ENCODE measurements around the gene SEMA3C. TPM values are rescaled to one million over a fixed set of nuclear protein-coding genes. Genes with fewer than 3 reads are reported as not detected.

The SEMA3C gene
- total and polyA plus RNA-seq, 4 experiments from 2014 or later = 0.47 to 0.50 TPM; not detected in 2

DNA sequence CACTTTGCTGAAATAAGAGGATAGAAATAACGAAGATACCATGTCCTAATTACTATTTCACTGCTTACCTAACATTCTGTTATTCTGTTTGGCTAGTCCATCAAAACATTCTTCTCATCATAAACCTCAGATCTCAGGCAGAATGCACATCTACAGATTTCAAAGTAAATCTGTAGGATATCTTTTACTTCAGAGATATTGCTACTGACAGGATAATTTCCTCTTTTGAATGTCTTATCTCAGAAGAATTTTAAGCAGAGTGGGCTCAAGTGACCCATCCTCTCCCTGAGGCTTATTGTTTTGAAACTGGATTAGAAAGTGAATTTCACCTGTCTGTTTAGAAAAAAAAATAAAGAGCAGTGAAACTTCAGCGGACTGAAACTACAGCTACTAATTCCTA, 83.6 kb downstream of the SEMA3C start:
- CTCF ChIA-PET (ENCODE audit: partially characterized antibody) = no interaction called here
- POLR2A ChIA-PET (ENCODE audit: partially characterized antibody) = no interaction called here
- H3K27ac Mint-ChIP-seq = no peak overlapping the region

GRCh38 chr7:80833289-80834268, 85.3 kb downstream of the SEMA3C start:
- intact Hi-C loops (cut with micrococcal nuclease) = no loop called here
- H3K4me1 ChIP-seq (ENCODE audit: insufficient read depth, low read length) = no peaks in the 10 kb centered on the region
- no peaks in the 10 kb centered on the region for H3K27me3 Mint-ChIP-seq
- H3K27ac Mint-ChIP-seq = no peak overlapping the region
- ChIA-PET CTCF (ENCODE audit: partially characterized antibody) (no interaction called here), POLR2A (ENCODE audit: partially characterized antibody) (no interaction called here)
- H3K36me3 ChIP-seq (ENCODE audit: insufficient read depth, low read length) = no peaks in the 10 kb centered on the region
- no peak for DNase-seq
- no peak overlapping the region for H3K4me3 Mint-ChIP-seq
- H3K36me3 Mint-ChIP-seq = no peaks in the 10 kb centered on the region
- H3K9me3 Mint-ChIP-seq = peaks cover 0 to 30% (median 6%) of the 10 kb centered on the region in 8 donors
- H3K27ac ChIP-seq (ENCODE audit: low read depth, low read length) = no peak overlapping the region
- no peak overlapping the region for H3K4me3 ChIP-seq (ENCODE audit: low read length in 2 of 2)
- H3K9me3 ChIP-seq (ENCODE audit: control insufficient read depth in 1 of 2, low read length in 2 of 2) = peaks cover 0 to 3% of the 10 kb centered on the region in 2 donors
- H3K4me1 Mint-ChIP-seq = no peaks in the 10 kb centered on the region
- H3K27me3 ChIP-seq (ENCODE audit: insufficient read depth, low read length) = no peaks in the 10 kb centered on the region

More for the DNA sequence above, 83.6 kb downstream of the SEMA3C start:
- Histone ChIP-seq H3K36me3 (ENCODE audit: insufficient read depth, low read length) (no peaks in the 10 kb centered on the region), H3K27ac (ENCODE audit: low read depth, low read length) (no peak overlapping the region), H3K27me3 (ENCODE audit: insufficient read depth, low read length) (no peaks in the 10 kb centered on the region), H3K9me3 (ENCODE audit: control insufficient read depth in 1 of 2, low read length in 2 of 2) (no peaks in the 10 kb centered on the region), H3K4me3 (ENCODE audit: low read length in 2 of 2) (no peak overlapping the region), H3K4me1 (ENCODE audit: insufficient read depth, low read length) (no peaks in the 10 kb centered on the region)
- Mint-ChIP-seq H3K4me3 (no peak overlapping the region), H3K27me3 (no peaks in the 10 kb centered on the region), H3K36me3 (no peaks in the 10 kb centered on the region), H3K9me3 (peaks cover 0 to 37% (median 6%) of the 10 kb centered on the region in 8 donors), H3K4me1 (no peaks in the 10 kb centered on the region)
- no peak for DNase-seq
- intact Hi-C loops (cut with micrococcal nuclease) = no loop called here

DNA sequence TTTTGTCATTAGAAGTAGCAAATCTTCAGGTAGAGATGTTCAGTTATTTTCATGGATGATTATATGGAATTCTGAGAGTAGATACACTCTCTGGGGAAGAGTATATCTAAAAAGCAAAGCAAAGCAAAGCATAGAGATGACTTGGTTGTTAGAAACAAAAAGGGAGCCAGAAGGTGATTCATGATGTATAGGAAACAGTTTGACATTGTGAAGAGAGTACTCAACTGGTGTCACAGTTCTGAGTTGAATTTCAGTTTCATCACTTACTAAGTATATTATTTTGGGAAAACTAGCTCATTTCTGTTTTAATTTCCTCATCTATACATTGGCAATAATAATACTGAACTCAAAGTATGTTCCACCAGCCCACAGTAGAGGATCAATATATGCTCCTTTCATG, 86.8 kb downstream of the SEMA3C start:
- H3K36me3 Mint-ChIP-seq = no peaks in the 10 kb centered on the region
- Histone ChIP-seq H3K36me3 (ENCODE audit: insufficient read depth, low read length) (no peaks in the 10 kb centered on the region), H3K27me3 (ENCODE audit: insufficient read depth, low read length) (no peaks in the 10 kb centered on the region), H3K27ac (ENCODE audit: low read depth, low read length) (no peak overlapping the region), H3K4me3 (ENCODE audit: low read length in 2 of 2) (no peak overlapping the region), H3K9me3 (ENCODE audit: control insufficient read depth in 1 of 2, low read length in 2 of 2) (peaks cover 0 to 3% of the 10 kb centered on the region in 2 donors), H3K4me1 (ENCODE audit: insufficient read depth, low read length) (no peaks in the 10 kb centered on the region)
- no peak overlapping the region for H3K4me3 Mint-ChIP-seq
- H3K4me1 Mint-ChIP-seq = no peaks in the 10 kb centered on the region
- H3K9me3 Mint-ChIP-seq = peaks cover 0 to 20% (median 3%) of the 10 kb centered on the region in 8 donors
- intact Hi-C loops (cut with micrococcal nuclease) = no loop called here
- POLR2A ChIA-PET (ENCODE audit: partially characterized antibody) = no interaction called here
- no peaks in the 10 kb centered on the region for H3K27me3 Mint-ChIP-seq
- no peak for DNase-seq
- H3K27ac Mint-ChIP-seq = no peak overlapping the region
- CTCF ChIA-PET (ENCODE audit: partially characterized antibody) = no interaction called here

- Histone ChIP-seq H3K27me3 (ENCODE audit: insufficient read depth, low read length) (no peaks in the 10 kb centered on the region), H3K27ac (ENCODE audit: low read depth, low read length) (no peak overlapping the region), H3K4me3 (ENCODE audit: low read length in 2 of 2) (no peak overlapping the region), H3K4me1 (ENCODE audit: insufficient read depth, low read length) (no peaks in the 10 kb centered on the region), H3K36me3 (ENCODE audit: insufficient read depth, low read length) (no peaks in the 10 kb centered on the region), H3K9me3 (ENCODE audit: control insufficient read depth in 1 of 2, low read length in 2 of 2) (peaks cover 0 to 3% of the 10 kb centered on the region in 2 donors)
- Mint-ChIP-seq H3K4me3 (no peak overlapping the region), H3K4me1 (no peaks in the 10 kb centered on the region), H3K27me3 (no peaks in the 10 kb centered on the region), H3K9me3 (peaks cover 0 to 10% (median 3%) of the 10 kb centered on the region in 8 donors), H3K27ac (no peak overlapping the region), H3K36me3 (no peaks in the 10 kb centered on the region)
- intact Hi-C loops (cut with micrococcal nuclease) = no loop called here
- POLR2A ChIA-PET (ENCODE audit: partially characterized antibody) = no interaction called here
- DNase-seq = no peak
- CTCF ChIA-PET (ENCODE audit: partially characterized antibody) = no interaction called here
These were observed 88.1 kb downstream of the SEMA3C start for GRCh38 chr7:80830584-80831285.

- no peak for DNase-seq
- H3K4me3 ChIP-seq (ENCODE audit: low read length in 2 of 2) = no peak overlapping the region
- H3K27ac Mint-ChIP-seq = no peak overlapping the region
- H3K4me1 ChIP-seq (ENCODE audit: insufficient read depth, low read length) = no peaks in the 10 kb centered on the region
- H3K27me3 Mint-ChIP-seq = no peaks in the 10 kb centered on the region
- H3K27me3 ChIP-seq (ENCODE audit: insufficient read depth, low read length) = no peaks in the 10 kb centered on the region
- peaks cover 0 to 7% (median 3%) of the 10 kb centered on the region in 8 donors for H3K9me3 Mint-ChIP-seq
- ChIA-PET CTCF (ENCODE audit: partially characterized antibody) (no interaction called here), POLR2A (ENCODE audit: partially characterized antibody) (no interaction called here)
- intact Hi-C loops (cut with micrococcal nuclease) = no loop called here
- no peak overlapping the region for H3K4me3 Mint-ChIP-seq
- H3K27ac ChIP-seq (ENCODE audit: low read depth, low read length) = no peak overlapping the region
- no peaks in the 10 kb centered on the region for H3K36me3 Mint-ChIP-seq
- peaks cover 0 to 3% of the 10 kb centered on the region in 2 donors for H3K9me3 ChIP-seq (ENCODE audit: control insufficient read depth in 1 of 2, low read length in 2 of 2)
- no peaks in the 10 kb centered on the region for H3K4me1 Mint-ChIP-seq
- H3K36me3 ChIP-seq (ENCODE audit: insufficient read depth, low read length) = no peaks in the 10 kb centered on the region
These were observed 88.8 kb downstream of the SEMA3C start for GRCh38 chr7:80830010-80830409.

GRCh38 chr7:80829527-80829926, 89.3 kb downstream of the SEMA3C start:
- Mint-ChIP-seq H3K4me1 (no peaks in the 10 kb centered on the region), H3K9me3 (peaks cover 0 to 7% (median 3%) of the 10 kb centered on the region in 8 donors), H3K36me3 (no peaks in the 10 kb centered on the region), H3K27ac (no peak overlapping the region), H3K4me3 (no peak overlapping the region), H3K27me3 (no peaks in the 10 kb centered on the region)
- H3K4me1 ChIP-seq (ENCODE audit: insufficient read depth, low read length) = no peaks in the 10 kb centered on the region
- CTCF ChIA-PET (ENCODE audit: partially characterized antibody) = no interaction called here
- no peak for DNase-seq
- H3K27me3 ChIP-seq (ENCODE audit: insufficient read depth, low read length) = no peaks in the 10 kb centered on the region
- no peak overlapping the region for H3K27ac ChIP-seq (ENCODE audit: low read depth, low read length)
- H3K9me3 ChIP-seq (ENCODE audit: control insufficient read depth in 1 of 2, low read length in 2 of 2) = peaks cover 0 to 3% of the 10 kb centered on the region in 2 donors
- no peaks in the 10 kb centered on the region for H3K36me3 ChIP-seq (ENCODE audit: insufficient read depth, low read length)
- POLR2A ChIA-PET (ENCODE audit: partially characterized antibody) = no interaction called here
- H3K4me3 ChIP-seq (ENCODE audit: low read length in 2 of 2) = no peak overlapping the region
- intact Hi-C loops (cut with micrococcal nuclease) = no loop called here

DNA sequence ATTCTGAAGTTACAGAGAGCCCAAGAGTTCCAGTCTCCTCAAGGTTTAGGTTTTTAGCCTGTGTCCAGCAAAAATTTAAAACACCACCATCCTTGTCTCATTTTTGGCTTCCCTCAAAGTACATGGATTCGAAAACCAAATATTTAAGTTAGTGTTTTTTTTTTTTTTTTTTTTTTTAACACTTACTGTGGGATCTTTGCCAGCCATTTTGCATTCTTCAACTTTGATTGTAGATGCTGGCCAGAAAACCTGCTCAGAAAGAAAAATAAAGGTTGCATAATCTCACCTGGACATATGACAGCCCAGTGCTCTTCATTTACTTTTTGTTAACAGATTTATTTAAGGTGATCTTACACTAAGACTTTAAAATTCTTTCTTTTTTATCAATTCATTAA, 91.6 kb downstream of the SEMA3C start:
- DNase-seq = no peak
- no peak overlapping the region for H3K27ac Mint-ChIP-seq
- Histone ChIP-seq H3K27me3 (ENCODE audit: insufficient read depth, low read length) (no peaks in the 10 kb centered on the region), H3K4me1 (ENCODE audit: insufficient read depth, low read length) (no peaks in the 10 kb centered on the region), H3K27ac (ENCODE audit: low read depth, low read length) (no peak overlapping the region), H3K4me3 (ENCODE audit: low read length in 2 of 2) (no peak overlapping the region), H3K36me3 (ENCODE audit: insufficient read depth, low read length) (no peaks in the 10 kb centered on the region), H3K9me3 (ENCODE audit: control insufficient read depth in 1 of 2, low read length in 2 of 2) (peaks cover 0 to 3% of the 10 kb centered on the region in 2 donors)
- ChIA-PET CTCF (ENCODE audit: partially characterized antibody) (no interaction called here), POLR2A (ENCODE audit: partially characterized antibody) (no interaction called here)
- intact Hi-C loops (cut with micrococcal nuclease) = no loop called here
- H3K9me3 Mint-ChIP-seq = peaks cover 0 to 9% (median 3%) of the 10 kb centered on the region in 8 donors
- H3K36me3 Mint-ChIP-seq = no peaks in the 10 kb centered on the region
- no peaks in the 10 kb centered on the region for H3K27me3 Mint-ChIP-seq
- H3K4me3 Mint-ChIP-seq = no peak overlapping the region
- H3K4me1 Mint-ChIP-seq = no peaks in the 10 kb centered on the region

All from CD4-positive, alpha-beta memory T cell (primary cell).